ENCODE results near the gene UBE2E3. TPM values are rescaled to one million over a fixed set of nuclear protein-coding genes. Genes with fewer than 3 reads are reported as not detected.
A peak's percentile ranks its signal among the peaks of the same experiment; 100 is the strongest.

UBE2E3 gene
- total RNA-seq, 1 experiment from 2014 or later = 76.3 TPM

DNA sequence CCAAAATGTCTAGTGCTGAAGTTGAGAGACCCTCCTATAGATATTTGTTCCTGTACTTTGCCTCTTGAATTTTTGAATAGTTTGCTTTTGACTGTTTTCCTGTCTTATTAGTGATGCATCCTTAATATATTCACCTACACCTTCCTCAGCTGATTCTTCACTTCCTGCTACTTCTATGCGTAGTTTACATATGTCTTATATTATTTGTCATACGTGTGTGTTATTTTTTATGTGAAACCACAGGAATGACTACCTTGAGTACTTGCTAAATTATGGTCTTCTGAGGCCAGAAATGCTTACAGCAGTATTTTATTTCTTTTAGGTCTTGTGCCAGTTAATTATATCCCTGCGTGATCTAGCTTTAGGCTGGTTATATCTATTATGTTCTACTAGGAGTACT is 9.9 kb downstream of the UBE2E3 start:
- Mint-ChIP-seq H3K27me3 (ENCODE audit: low read depth) (no peaks in the 10 kb centered on the region), H3K27ac (peak overlapping the region; percentile 28; the same call in 1 of the 2 replicates), H3K9me3 (no peaks in the 10 kb centered on the region), H3K36me3 (peaks cover 6% of the 10 kb centered on the region; the same call in 1 of the 2 replicates), H3K4me3 (no peak overlapping the region), H3K4me1 (peaks cover 58% of the 10 kb centered on the region)
- no peak for DNase-seq (ENCODE audit: low spot score)
- no peak for ATAC-seq
- TF ChIP-seq NFYB (CRISPR knock-in tag; conservative IDR thresholded peaks at IDR 0.05; ENCODE audit: low read depth) = no peak
- TF ChIP-seq, protein P1, sequence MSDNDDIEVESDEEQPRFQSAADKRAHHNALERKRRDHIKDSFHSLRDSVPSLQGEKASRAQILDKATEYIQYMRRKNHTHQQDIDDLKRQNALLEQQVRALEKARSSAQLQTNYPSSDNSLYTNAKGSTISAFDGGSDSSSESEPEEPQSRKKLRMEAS (CRISPR knock-in tag; IDR thresholded peaks at IDR 0.05) = no peak
- TF ChIP-seq, protein P2, sequence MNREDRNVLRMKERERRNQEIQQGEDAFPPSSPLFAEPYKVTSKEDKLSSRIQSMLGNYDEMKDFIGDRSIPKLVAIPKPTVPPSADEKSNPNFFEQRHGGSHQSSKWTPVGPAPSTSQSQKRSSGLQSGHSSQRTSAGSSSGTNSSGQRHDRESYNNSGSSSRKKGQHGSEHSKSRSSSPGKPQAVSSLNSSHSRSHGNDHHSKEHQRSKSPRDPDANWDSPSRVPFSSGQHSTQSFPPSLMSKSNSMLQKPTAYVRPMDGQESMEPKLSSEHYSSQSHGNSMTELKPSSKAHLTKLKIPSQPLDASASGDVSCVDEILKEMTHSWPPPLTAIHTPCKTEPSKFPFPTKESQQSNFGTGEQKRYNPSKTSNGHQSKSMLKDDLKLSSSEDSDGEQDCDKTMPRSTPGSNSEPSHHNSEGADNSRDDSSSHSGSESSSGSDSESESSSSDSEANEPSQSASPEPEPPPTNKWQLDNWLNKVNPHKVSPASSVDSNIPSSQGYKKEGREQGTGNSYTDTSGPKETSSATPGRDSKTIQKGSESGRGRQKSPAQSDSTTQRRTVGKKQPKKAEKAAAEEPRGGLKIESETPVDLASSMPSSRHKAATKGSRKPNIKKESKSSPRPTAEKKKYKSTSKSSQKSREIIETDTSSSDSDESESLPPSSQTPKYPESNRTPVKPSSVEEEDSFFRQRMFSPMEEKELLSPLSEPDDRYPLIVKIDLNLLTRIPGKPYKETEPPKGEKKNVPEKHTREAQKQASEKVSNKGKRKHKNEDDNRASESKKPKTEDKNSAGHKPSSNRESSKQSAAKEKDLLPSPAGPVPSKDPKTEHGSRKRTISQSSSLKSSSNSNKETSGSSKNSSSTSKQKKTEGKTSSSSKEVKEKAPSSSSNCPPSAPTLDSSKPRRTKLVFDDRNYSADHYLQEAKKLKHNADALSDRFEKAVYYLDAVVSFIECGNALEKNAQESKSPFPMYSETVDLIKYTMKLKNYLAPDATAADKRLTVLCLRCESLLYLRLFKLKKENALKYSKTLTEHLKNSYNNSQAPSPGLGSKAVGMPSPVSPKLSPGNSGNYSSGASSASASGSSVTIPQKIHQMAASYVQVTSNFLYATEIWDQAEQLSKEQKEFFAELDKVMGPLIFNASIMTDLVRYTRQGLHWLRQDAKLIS (CRISPR knock-in tag; IDR thresholded peaks at IDR 0.05; ENCODE audit: borderline replicate concordance) = no peak
- no peak for TF ChIP-seq HMGXB4 (CRISPR knock-in tag; IDR thresholded peaks at IDR 0.05)
- TF ChIP-seq FOXK1 (CRISPR knock-in tag; IDR thresholded peaks at IDR 0.05) = no peak
- TF ChIP-seq NFATC4 (CRISPR knock-in tag; IDR thresholded peaks at IDR 0.05) = no peak
- no peak for TF ChIP-seq NR1H2 (CRISPR knock-in tag; IDR thresholded peaks at IDR 0.05)
- no peak for TF ChIP-seq MYBL2 (CRISPR knock-in tag; IDR thresholded peaks at IDR 0.05)
- TF ChIP-seq, protein P3, sequence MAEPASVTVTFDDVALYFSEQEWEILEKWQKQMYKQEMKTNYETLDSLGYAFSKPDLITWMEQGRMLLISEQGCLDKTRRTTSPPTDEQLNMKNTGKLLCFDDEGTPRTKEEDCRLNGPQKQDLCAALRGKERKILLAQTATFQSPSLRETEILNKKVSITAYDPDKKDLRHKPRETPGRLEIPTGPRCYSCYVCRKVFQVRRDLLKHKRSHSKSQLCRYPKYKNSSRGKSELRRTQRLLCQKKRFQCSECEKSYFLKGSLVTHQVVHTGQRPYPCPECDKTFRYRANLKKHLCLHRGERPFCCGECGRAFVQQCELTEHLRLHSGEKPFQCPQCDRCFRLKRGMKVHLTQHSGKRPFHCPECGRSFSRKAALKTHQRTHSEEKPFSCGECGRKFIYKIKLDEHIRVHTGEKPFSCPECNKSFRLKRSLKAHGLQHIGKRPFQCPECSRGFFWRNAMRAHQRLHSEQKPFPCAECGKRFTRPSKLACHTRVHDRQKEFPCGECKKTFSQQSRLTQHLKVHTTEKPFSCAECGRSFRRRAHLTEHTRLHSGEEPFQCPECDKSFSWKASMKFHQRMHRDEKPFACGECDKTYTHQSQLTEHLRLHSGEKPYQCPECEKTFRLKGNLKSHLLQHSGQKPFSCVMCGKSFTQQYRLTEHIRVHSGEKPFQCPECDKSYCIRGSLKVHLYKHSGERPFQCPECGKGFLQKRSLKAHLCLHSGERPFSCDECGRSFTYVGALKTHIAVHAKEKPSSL (CRISPR knock-in tag; conservative IDR thresholded peaks at IDR 0.05) = no peak
- POLR2A ChIA-PET = no interaction called here
- CTCF ChIA-PET = no interaction called here

GRCh38 chr2:180990794-180991193 is 10.4 kb downstream of the UBE2E3 start:
- Mint-ChIP-seq H3K36me3 (peaks cover 6% of the 10 kb centered on the region; the same call in 1 of the 2 replicates), H3K27me3 (ENCODE audit: low read depth) (no peaks in the 10 kb centered on the region), H3K9me3 (no peaks in the 10 kb centered on the region), H3K4me1 (peaks cover 59% of the 10 kb centered on the region), H3K4me3 (no peak overlapping the region), H3K27ac (0 out of 2 replicates have a peak overlapping the region, but pooled peaks have one; percentile 28)
- no peak for DNase-seq (ENCODE audit: low spot score)
- ChIA-PET CTCF (interaction anchor here (0.6 kb wide), 1 partner anchor 10 kb away, joined by 4 read pairs; no protein-coding TSS in a partner anchor), POLR2A (no interaction called here)
- TF ChIP-seq ATF2 (CRISPR knock-in tag; IDR thresholded peaks at IDR 0.05; ENCODE audit: borderline replicate concordance, low read depth) = no peak
- no peak for TF ChIP-seq ATF6 (CRISPR knock-in tag; IDR thresholded peaks at IDR 0.05)
- TF ChIP-seq, protein P4, sequence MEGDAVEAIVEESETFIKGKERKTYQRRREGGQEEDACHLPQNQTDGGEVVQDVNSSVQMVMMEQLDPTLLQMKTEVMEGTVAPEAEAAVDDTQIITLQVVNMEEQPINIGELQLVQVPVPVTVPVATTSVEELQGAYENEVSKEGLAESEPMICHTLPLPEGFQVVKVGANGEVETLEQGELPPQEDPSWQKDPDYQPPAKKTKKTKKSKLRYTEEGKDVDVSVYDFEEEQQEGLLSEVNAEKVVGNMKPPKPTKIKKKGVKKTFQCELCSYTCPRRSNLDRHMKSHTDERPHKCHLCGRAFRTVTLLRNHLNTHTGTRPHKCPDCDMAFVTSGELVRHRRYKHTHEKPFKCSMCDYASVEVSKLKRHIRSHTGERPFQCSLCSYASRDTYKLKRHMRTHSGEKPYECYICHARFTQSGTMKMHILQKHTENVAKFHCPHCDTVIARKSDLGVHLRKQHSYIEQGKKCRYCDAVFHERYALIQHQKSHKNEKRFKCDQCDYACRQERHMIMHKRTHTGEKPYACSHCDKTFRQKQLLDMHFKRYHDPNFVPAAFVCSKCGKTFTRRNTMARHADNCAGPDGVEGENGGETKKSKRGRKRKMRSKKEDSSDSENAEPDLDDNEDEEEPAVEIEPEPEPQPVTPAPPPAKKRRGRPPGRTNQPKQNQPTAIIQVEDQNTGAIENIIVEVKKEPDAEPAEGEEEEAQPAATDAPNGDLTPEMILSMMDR (IDR thresholded peaks at IDR 0.05) = no peak
- TF ChIP-seq FOXK1 (CRISPR knock-in tag; IDR thresholded peaks at IDR 0.05) = no peak
- no peak for TF ChIP-seq PRRX2 (CRISPR knock-in tag; IDR thresholded peaks at IDR 0.05)
- TF ChIP-seq, protein P5, sequence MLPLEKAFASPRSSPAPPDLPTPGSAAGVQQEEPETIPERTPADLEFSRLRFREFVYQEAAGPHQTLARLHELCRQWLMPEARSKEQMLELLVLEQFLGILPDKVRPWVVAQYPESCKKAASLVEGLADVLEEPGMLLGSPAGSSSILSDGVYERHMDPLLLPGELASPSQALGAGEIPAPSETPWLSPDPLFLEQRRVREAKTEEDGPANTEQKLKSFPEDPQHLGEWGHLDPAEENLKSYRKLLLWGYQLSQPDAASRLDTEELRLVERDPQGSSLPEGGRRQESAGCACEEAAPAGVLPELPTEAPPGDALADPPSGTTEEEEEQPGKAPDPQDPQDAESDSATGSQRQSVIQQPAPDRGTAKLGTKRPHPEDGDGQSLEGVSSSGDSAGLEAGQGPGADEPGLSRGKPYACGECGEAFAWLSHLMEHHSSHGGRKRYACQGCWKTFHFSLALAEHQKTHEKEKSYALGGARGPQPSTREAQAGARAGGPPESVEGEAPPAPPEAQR (CRISPR knock-in tag; IDR thresholded peaks at IDR 0.05) = no peak
- no peak for TF ChIP-seq ZNF317 (CRISPR knock-in tag; IDR thresholded peaks at IDR 0.05; ENCODE audit: borderline replicate concordance, low read depth)
- TF ChIP-seq MXD4 (CRISPR knock-in tag; IDR thresholded peaks at IDR 0.05; ENCODE audit: borderline replicate concordance) = no peak
- no peak for ATAC-seq
